ENCODE results near the gene C21orf58. TPM values are rescaled to one million over a fixed set of nuclear protein-coding genes. Genes with fewer than 3 reads are reported as not detected.

The C21orf58 gene
- total and polyA plus RNA-seq, 2 experiments from 2014 or later = 3.7 to 4.2 TPM

DNA sequence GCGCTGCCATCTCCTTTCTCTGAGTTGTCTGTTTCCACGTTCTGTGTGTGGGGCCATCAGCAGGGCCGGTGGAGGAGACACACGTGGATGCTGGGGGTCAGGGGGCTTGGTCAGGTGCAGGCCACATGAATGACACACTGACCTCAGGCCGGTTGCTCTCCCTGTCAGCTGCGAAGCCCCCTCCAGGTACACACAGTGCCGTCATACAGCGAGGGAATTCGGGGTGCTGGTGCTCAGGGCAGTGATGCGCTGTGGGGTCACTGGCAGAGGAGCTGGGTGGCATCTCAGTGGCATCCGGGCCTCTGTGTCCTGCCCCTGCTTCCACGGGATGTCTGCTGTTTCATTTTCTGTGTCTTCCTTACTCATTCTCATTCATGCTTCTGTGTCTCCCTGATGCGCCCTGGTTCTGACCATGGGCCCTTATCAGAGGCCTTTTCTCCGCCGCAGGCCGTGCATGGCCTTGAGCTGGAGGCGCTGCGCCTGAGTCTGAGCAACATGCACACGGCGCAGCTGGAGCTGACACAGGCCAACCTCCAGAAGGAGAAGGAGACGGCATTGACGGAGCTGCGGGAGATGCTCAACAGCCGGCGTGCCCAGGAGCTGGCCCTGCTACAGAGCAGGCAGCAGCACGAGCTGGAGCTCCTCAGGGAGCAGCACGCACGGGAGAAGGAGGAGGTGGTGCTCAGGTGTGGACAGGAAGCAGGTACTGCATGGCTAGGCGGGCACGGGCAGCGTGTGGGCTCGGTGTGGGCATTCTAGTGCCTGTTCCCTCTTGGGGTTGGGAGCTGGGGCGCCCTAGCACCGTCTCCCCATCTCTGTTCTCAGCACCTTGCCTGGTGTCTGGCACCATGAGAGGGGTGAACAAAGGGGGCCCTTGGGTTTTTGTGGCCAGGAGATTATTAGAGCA is 22.9 kb upstream of the C21orf58 start:
- no peaks in the 10 kb centered on the region for H3K9me2 ChIP-seq (ENCODE audit: insufficient read depth)
- H4K20me1 ChIP-seq (ENCODE audit: insufficient read depth) = no peaks in the 10 kb centered on the region
- no peak overlapping the region for H3K27ac ChIP-seq
- H3K36me3 ChIP-seq (ENCODE audit: low read depth) = peaks cover 28% of the 10 kb centered on the region
- 92 to 96% methylated on average over 30 to 34 of the region's 34 CpGs for WGBS, 2 experiments (ENCODE audit: low coverage in 1 of 2, low lambda C conversion rate in 2 of 2, missing lambda C conversion rate in 2 of 2)
- H3K9me3 ChIP-seq (ENCODE audit: low read depth) = no peaks in the 10 kb centered on the region
- H3K4me1 ChIP-seq (ENCODE audit: insufficient read depth) = no peaks in the 10 kb centered on the region
- H3K27me3 ChIP-seq (replicated peaks; ENCODE audit: insufficient read depth) = no peaks in the 10 kb centered on the region
- no peak for TF ChIP-seq EZH2phosphoT487 (IDR thresholded peaks at IDR 0.05; ENCODE audit: insufficient read depth, low read depth)
- no peak for TF ChIP-seq EZH2 (IDR thresholded peaks at IDR 0.05; ENCODE audit: insufficient read depth, poor library complexity, severe bottlenecking)
- H3K4me3 ChIP-seq = no peak overlapping the region
- H3K79me2 ChIP-seq (ENCODE audit: insufficient read depth) = peaks cover 44% of the 10 kb centered on the region
- no peak overlapping the region for H3K9ac ChIP-seq
- no peaks in the 10 kb centered on the region for H3F3A ChIP-seq (ENCODE audit: insufficient read depth)
- no peak overlapping the region for H3K4me2 ChIP-seq (ENCODE audit: unreplicated experiment)
- in situ Hi-C loops (cut with MboI) = no loop called here
- H2AFZ ChIP-seq = no peak overlapping the region
- no peak for DNase-seq

DNA sequence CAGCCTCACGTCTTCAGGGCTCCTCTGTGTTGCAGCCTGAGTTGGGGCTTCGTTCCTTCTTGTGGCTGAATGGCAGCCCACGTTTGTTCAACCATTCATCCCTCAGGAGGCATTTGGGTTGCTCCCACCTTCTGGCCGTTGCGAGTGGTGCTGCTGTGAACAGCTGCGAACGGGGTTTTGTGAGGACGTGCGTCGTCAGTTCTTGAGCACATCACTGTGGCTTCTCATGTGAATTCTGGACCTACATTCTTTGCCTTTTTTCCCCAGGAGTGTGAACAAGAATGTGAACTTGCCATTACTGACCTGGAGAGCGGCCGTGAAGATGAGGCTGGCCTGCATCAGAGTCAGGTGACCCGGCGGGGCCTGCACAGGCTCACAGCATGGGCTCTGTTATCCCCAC is 22.2 kb upstream of the C21orf58 start:
- in situ Hi-C loops (cut with MboI) = no loop called here
- H4K20me1 ChIP-seq (ENCODE audit: insufficient read depth) = no peaks in the 10 kb centered on the region
- H3F3A ChIP-seq (ENCODE audit: insufficient read depth) = no peaks in the 10 kb centered on the region
- H3K36me3 ChIP-seq (ENCODE audit: low read depth) = peaks cover 28% of the 10 kb centered on the region
- TF ChIP-seq EZH2 (IDR thresholded peaks at IDR 0.05; ENCODE audit: insufficient read depth, poor library complexity, severe bottlenecking) = no peak
- no peak for TF ChIP-seq EZH2phosphoT487 (IDR thresholded peaks at IDR 0.05; ENCODE audit: insufficient read depth, low read depth)
- H3K9me3 ChIP-seq (ENCODE audit: low read depth) = no peaks in the 10 kb centered on the region
- H3K9me2 ChIP-seq (ENCODE audit: insufficient read depth) = no peaks in the 10 kb centered on the region
- no peak for DNase-seq
- no peak overlapping the region for H2AFZ ChIP-seq
- H3K4me3 ChIP-seq = no peak overlapping the region
- H3K4me1 ChIP-seq (ENCODE audit: insufficient read depth) = no peaks in the 10 kb centered on the region
- H3K27me3 ChIP-seq (replicated peaks; ENCODE audit: insufficient read depth) = no peaks in the 10 kb centered on the region
- 91 to 92% methylated on average over 14 of the region's 14 CpGs for WGBS, 2 experiments (ENCODE audit: low coverage in 1 of 2, low lambda C conversion rate in 2 of 2, missing lambda C conversion rate in 2 of 2)
- H3K4me2 ChIP-seq (ENCODE audit: unreplicated experiment) = no peak overlapping the region
- H3K79me2 ChIP-seq (ENCODE audit: insufficient read depth) = peaks cover 50% of the 10 kb centered on the region
- no peak overlapping the region for H3K27ac ChIP-seq
- no peak overlapping the region for H3K9ac ChIP-seq

DNA sequence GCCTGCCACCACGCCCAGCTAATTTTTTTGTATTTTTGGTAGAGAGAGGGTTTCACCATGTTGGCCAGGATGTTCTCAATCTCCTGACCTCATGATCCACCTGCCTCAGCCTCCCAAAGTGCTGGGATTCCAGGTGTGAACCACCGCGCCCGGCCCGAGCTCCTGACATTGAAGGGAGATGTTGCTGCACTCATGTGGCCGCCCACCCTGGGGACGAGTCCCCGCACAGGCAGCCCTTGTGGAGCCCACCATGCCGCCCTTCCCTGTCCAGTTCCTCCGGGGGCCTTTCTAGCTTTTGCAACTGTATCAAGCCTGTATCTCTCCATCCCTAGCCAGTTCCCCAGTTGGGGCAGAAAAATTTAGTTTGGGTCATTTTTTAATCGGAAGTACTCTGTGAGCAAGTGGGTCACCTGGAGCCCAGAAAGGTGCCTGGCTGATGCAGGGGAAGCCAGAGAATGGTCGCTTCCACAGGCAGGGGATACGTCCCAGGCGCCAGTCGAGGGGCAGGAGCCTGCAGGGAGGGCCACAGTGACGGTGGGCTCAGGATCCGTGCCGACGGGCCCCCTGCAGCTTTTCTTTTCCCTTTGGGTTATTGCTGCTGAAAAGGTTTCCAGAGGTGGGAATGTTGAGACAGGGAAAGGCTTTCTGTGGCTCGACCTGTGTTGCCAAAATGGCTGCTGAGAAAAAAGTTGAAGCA is 20.7 kb upstream of the C21orf58 start:
- DNase-seq = no peak
- Histone ChIP-seq H3K79me2 (ENCODE audit: insufficient read depth) (peaks cover 65% of the 10 kb centered on the region), H3K9me2 (ENCODE audit: insufficient read depth) (no peaks in the 10 kb centered on the region), H3K27me3 (replicated peaks; ENCODE audit: insufficient read depth) (no peaks in the 10 kb centered on the region), H3K27ac (no peak overlapping the region), H3K9ac (no peak overlapping the region), H3F3A (ENCODE audit: insufficient read depth) (no peaks in the 10 kb centered on the region), H3K4me1 (ENCODE audit: insufficient read depth) (no peaks in the 10 kb centered on the region), H3K4me3 (no peak overlapping the region), H4K20me1 (ENCODE audit: insufficient read depth) (no peaks in the 10 kb centered on the region), H3K9me3 (ENCODE audit: low read depth) (no peaks in the 10 kb centered on the region), H3K36me3 (ENCODE audit: low read depth) (peaks cover 26% of the 10 kb centered on the region), H2AFZ (no peak overlapping the region), H3K4me2 (ENCODE audit: unreplicated experiment) (no peak overlapping the region)
- 89 to 97% methylated on average over 18 to 20 of the region's 20 CpGs for WGBS, 2 experiments (ENCODE audit: low coverage in 1 of 2, low lambda C conversion rate in 2 of 2, missing lambda C conversion rate in 2 of 2)
- TF ChIP-seq EZH2phosphoT487 (IDR thresholded peaks at IDR 0.05; ENCODE audit: insufficient read depth, low read depth) (no peak), EZH2 (IDR thresholded peaks at IDR 0.05; ENCODE audit: insufficient read depth, poor library complexity, severe bottlenecking) (no peak)
- in situ Hi-C loops (cut with MboI) = no loop called here

DNA sequence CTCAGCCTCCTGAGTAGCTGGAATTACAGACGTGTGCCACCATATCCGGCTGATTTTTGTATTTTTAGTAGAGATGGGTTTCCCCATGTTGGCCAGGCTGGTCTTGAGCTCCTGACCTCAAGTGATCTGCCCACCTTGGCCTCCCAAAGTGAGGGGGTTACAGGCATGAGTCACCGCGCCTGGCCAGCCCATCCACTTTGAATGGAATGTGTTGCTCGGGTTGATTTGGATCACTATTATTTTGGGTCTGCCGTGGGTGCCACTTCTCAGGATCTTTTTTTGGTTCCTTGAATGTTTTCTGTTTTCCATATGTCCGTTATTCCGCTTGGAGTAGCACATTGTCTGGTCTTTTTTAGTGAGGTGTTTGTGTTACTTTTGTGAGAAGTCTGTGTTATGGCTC is 17.3 kb upstream of the C21orf58 start:
- Histone ChIP-seq H3K9ac (no peak overlapping the region), H3K9me2 (ENCODE audit: insufficient read depth) (no peaks in the 10 kb centered on the region), H3K27me3 (replicated peaks; ENCODE audit: insufficient read depth) (no peaks in the 10 kb centered on the region), H3K36me3 (ENCODE audit: low read depth) (peaks cover 18% of the 10 kb centered on the region), H3K4me1 (ENCODE audit: insufficient read depth) (no peaks in the 10 kb centered on the region), H3K9me3 (ENCODE audit: low read depth) (no peaks in the 10 kb centered on the region), H3K4me3 (no peak overlapping the region), H3K27ac (no peak overlapping the region), H2AFZ (no peak overlapping the region), H3K79me2 (ENCODE audit: insufficient read depth) (peaks cover 98% of the 10 kb centered on the region), H3K4me2 (ENCODE audit: unreplicated experiment) (no peak overlapping the region), H3F3A (ENCODE audit: insufficient read depth) (no peaks in the 10 kb centered on the region), H4K20me1 (ENCODE audit: insufficient read depth) (no peaks in the 10 kb centered on the region)
- in situ Hi-C loops (cut with MboI) = no loop called here
- TF ChIP-seq EZH2 (IDR thresholded peaks at IDR 0.05; ENCODE audit: insufficient read depth, poor library complexity, severe bottlenecking) = no peak
- TF ChIP-seq EZH2phosphoT487 (IDR thresholded peaks at IDR 0.05; ENCODE audit: insufficient read depth, low read depth) = no peak
- DNase-seq = no peak
- 97 to 99% methylated on average over 8 of the region's 8 CpGs for WGBS, 2 experiments (ENCODE audit: low coverage in 1 of 2, low lambda C conversion rate in 2 of 2, missing lambda C conversion rate in 2 of 2)

Data from GM23248 (cell line).